GM23248 (cell line): ENCODE results near the gene ARL16. TPM values are rescaled to one million over a fixed set of nuclear protein-coding genes. Genes with fewer than 3 reads are reported as not detected.

Experiments
- DNase-seq: peaks from one replicate; pipeline ENCODE4 v3.0.0-alpha.2; 2015
- H2AFZ ChIP-seq: fragments of 200-600 bp; sonication (generic); 2 replicates; pipeline ENCODE4 v1.6.1; 2016; ENCODE audit warnings: antibody characterized with exemption
- H3F3A ChIP-seq: fragments of 200-600 bp; sonication (generic); 2 replicates; pipeline ENCODE4 v1.6.1; 2016; ENCODE audit warnings: mild to moderate bottlenecking, antibody characterized with exemption, mixed run types; ENCODE audit not compliant: insufficient read depth
- H3K27ac ChIP-seq: fragments of 200-600 bp; sonication (generic); 2 replicates; pipeline ENCODE4 v1.5.1; 2016; ENCODE audit warnings: mild to moderate bottlenecking
- H3K27me3 ChIP-seq: fragments of 200-600 bp; sonication (generic); replicated peaks from 2 replicates; pipeline ENCODE4 v1.6.1; 2016; ENCODE audit warnings: mild to moderate bottlenecking; ENCODE audit not compliant: insufficient read depth
- H3K36me3 ChIP-seq: fragments of 200-600 bp; sonication (generic); 2 replicates; pipeline ENCODE4 v1.6.1; 2016; ENCODE audit warnings: low read depth, mild to moderate bottlenecking
- H3K4me1 ChIP-seq: fragments of 200-600 bp; sonication (generic); 2 replicates; pipeline ENCODE4 v1.6.1; 2016; ENCODE audit warnings: mild to moderate bottlenecking; ENCODE audit not compliant: insufficient read depth
- H3K4me2 ChIP-seq: fragments of 200-600 bp; sonication (generic); one replicate; pipeline ENCODE4 v1.6.1; 2016; ENCODE audit warnings: mild to moderate bottlenecking; ENCODE audit not compliant: unreplicated experiment
- H3K4me3 ChIP-seq: fragments of 200-600 bp; sonication (generic); 2 replicates; pipeline ENCODE4 v1.5.1; 2016; ENCODE audit warnings: mild to moderate bottlenecking
- H3K79me2 ChIP-seq: fragments of 200-600 bp; sonication (generic); 2 replicates; pipeline ENCODE4 v1.6.1; 2016; ENCODE audit warnings: mild to moderate bottlenecking; ENCODE audit not compliant: insufficient read depth
- H3K9ac ChIP-seq: fragments of 200-600 bp; sonication (generic); 2 replicates; pipeline ENCODE4 v1.6.1; 2016; ENCODE audit warnings: mild to moderate bottlenecking
- H3K9me2 ChIP-seq: fragments of 200-600 bp; sonication (generic); 2 replicates; pipeline ENCODE4 v1.6.1; 2016; ENCODE audit warnings: mixed run types, mild to moderate bottlenecking, moderate library complexity; ENCODE audit not compliant: insufficient read depth
- H3K9me3 ChIP-seq: fragments of 200-600 bp; sonication (generic); one replicate; pipeline ENCODE4 v1.6.1; 2017; ENCODE audit warnings: low read depth
- H4K20me1 ChIP-seq: fragments of 200-600 bp; sonication (generic); 2 replicates; pipeline ENCODE4 v1.6.0; 2016; ENCODE audit not compliant: insufficient read depth
- EZH2 ChIP-seq: fragments of 200-600 bp; sonication (generic); IDR thresholded peaks from 2 replicates; pipeline ENCODE4 v1.6.1; 2018; ENCODE audit warnings: antibody characterized with exemption, mild to moderate bottlenecking; ENCODE audit not compliant: insufficient read depth, poor library complexity, severe bottlenecking
- EZH2phosphoT487 ChIP-seq: fragments of 200-600 bp; sonication (generic); IDR thresholded peaks from 2 replicates; pipeline ENCODE4 v1.6.1; 2018; ENCODE audit warnings: antibody characterized with exemption, moderate library complexity, mild to moderate bottlenecking, low read depth; ENCODE audit not compliant: insufficient read depth
- WGBS, 2 experiments: methylation state at CpG; one replicate each; pipeline ENCODE4 v1.1.6; 2015 to 2017; ENCODE audit warnings: low lambda C conversion rate in 2 of 2, low coverage in 1 of 2; ENCODE audit errors: missing lambda C conversion rate in 2 of 2; 5-methylcytosine and 5-hydroxymethylcytosine counted together
- in situ Hi-C: fragments of 300-500 bp; cut with MboI; formaldehyde crosslinking; loops from 2 replicates; pipeline ENCODE4 v1.15.0; 2020
- polyA plus RNA-seq: library from polyadenylated mRNA; unstranded; fragments of >200 nt; fragmentation: Nextera tagmentation; extraction: Ambion mirVana; gene quantifications from 2 replicates; pipeline ENCODE4 v1.2.1, GENCODE V29; 2016
- total RNA-seq: library from RNA; depleted of rRNA; stranded (reverse); fragments of >200 nt; shearing (Covaris generic); gene quantifications from 2 replicates; pipeline ENCODE4 v1.2.3, GENCODE V29; 2014

The ARL16 gene
- total and polyA plus RNA-seq, 2 experiments from 2014 or later: 45.6 to 70.8 TPM

DNA sequence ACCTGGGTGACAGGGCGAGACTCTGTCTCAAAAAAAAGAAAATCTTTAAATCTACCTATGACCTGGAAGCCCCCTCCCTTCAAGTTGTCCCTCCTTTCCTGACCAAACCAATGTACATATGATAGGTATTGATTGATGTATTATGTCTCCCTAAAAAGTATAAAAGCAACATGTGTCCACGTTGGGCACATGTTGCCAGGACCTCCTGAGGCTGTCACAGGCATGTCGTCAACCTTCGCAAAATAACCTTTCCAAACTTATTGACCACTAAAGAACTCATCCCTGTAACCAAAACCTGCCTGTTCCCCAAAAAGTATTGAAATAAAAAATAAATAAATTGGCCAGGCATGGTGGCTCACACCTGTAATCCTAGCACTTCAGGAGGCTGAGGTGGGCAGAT is 21.6 kb downstream of the ARL16 start:
- 84 to 86% methylated on average over 4 of the region's 4 CpGs for WGBS, 2 experiments

DNA sequence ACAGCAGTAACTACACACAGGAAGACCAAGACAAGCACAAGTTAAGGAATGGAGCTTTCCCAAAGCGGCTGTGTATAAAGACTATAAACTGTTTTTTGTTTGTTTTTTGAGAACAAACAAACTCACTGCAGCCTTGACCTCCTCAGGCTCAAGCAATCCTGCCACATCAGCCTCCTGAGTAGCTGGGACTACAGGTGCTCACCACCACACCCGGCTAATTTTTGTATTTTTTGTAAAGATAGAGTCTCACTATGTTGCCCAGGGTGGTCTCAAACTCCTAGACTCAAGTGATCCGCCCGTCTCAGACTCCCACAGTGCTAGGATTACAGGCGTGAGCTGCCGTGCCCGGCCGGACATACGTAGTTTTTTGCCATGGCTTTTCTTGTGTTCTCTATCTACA is 23.2 kb downstream of the ARL16 start:
- H3K27me3 ChIP-seq: no peaks in the 10 kb centered on the region
- no peak overlapping the region for H3K27ac ChIP-seq
- no peak for DNase-seq
- H3K36me3 ChIP-seq: no peaks in the 10 kb centered on the region
- H3K9me3 ChIP-seq: no peaks in the 10 kb centered on the region
- 90 to 92% methylated on average over 9 of the region's 9 CpGs for WGBS, 2 experiments
- no peak overlapping the region for H3K4me3 ChIP-seq
- peaks cover 3% of the 10 kb centered on the region for H3K4me1 ChIP-seq
- H3K9ac ChIP-seq: no peak overlapping the region
- no peaks in the 10 kb centered on the region for H3K9me2 ChIP-seq
- TF ChIP-seq EZH2phosphoT487: no peak
- TF ChIP-seq EZH2: no peak
- no peak overlapping the region for H2AFZ ChIP-seq
- in situ Hi-C loops: no loop called here
- no peak overlapping the region for H3K4me2 ChIP-seq
- no peaks in the 10 kb centered on the region for H3F3A ChIP-seq
- peaks cover 9% of the 10 kb centered on the region for H3K79me2 ChIP-seq
- H4K20me1 ChIP-seq: no peaks in the 10 kb centered on the region

More for the DNA sequence above, 21.6 kb downstream of the ARL16 start:
- no peak for DNase-seq
- Histone ChIP-seq H3K9me3 (no peaks in the 10 kb centered on the region), H2AFZ (no peak overlapping the region), H3K79me2 (peaks cover 18% of the 10 kb centered on the region), H3K27ac (no peak overlapping the region), H4K20me1 (no peaks in the 10 kb centered on the region), H3K9ac (no peak overlapping the region), H3K4me2 (no peak overlapping the region), H3K4me1 (peaks cover 6% of the 10 kb centered on the region), H3K9me2 (no peaks in the 10 kb centered on the region), H3K36me3 (no peaks in the 10 kb centered on the region), H3F3A (no peaks in the 10 kb centered on the region), H3K4me3 (no peak overlapping the region), H3K27me3 (no peaks in the 10 kb centered on the region)
- in situ Hi-C loops: no loop called here
- no peak for TF ChIP-seq EZH2phosphoT487
- no peak for TF ChIP-seq EZH2

DNA sequence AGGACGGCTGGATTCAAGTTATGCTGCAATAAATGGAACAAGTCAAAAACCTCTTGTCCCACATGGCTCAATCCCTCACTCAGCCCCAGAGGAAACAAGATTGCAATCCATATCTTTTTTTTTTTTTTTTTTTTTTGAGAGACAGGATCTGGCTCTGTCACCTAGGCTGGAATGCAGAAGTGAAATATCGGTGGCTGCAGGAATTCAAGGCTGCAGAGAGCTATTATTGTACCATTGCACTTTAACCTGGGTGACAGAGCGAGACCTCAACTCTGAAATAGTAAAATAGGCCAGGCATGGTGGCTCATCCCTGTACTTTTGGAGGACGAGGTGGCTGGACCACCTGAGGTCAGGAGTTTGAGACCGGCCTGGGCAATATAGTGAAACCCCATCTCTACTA is 24.6 kb downstream of the ARL16 start:
- Histone ChIP-seq H3K27ac (no peak overlapping the region), H3K27me3 (no peaks in the 10 kb centered on the region), H3K79me2 (no peaks in the 10 kb centered on the region), H3K4me3 (no peak overlapping the region), H3K9ac (no peak overlapping the region), H3F3A (no peaks in the 10 kb centered on the region), H3K36me3 (no peaks in the 10 kb centered on the region), H3K4me1 (no peaks in the 10 kb centered on the region), H4K20me1 (no peaks in the 10 kb centered on the region), H3K9me3 (no peaks in the 10 kb centered on the region), H3K9me2 (no peaks in the 10 kb centered on the region), H2AFZ (no peak overlapping the region), H3K4me2 (no peak overlapping the region)
- DNase-seq: no peak
- TF ChIP-seq EZH2 (no peak), EZH2phosphoT487 (no peak)
- in situ Hi-C loops: loop anchor here (10.0 kb wide), 1 partner anchor 64 kb away; no protein-coding TSS in a partner anchor
- WGBS, 2 experiments: 92% methylated on average over 5 of the region's 5 CpGs

DNA sequence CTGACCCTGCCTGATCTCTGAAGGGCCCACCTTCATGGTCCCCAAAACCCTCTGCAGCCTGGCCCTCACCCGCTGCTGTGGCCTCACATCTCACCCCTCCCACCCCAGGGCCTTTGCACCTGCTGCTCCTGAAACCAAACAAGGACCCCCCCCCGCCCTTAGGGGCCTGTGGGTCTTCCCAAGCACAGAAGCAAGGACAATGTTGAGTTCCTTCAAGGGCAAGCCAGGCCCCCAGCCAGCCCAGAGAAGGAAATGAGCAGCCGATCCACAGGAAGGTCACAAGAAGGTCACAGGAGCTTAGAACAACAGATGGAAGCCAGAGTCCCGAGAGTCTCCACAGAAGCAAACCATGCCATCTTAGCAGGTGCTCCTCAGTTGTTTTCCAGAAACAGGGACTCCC is 26.8 kb downstream of the ARL16 start:
- Histone ChIP-seq H2AFZ (no peak overlapping the region), H3K79me2 (no peaks in the 10 kb centered on the region), H3K27ac (no peak overlapping the region), H4K20me1 (no peaks in the 10 kb centered on the region), H3K9ac (no peak overlapping the region), H3K4me3 (no peak overlapping the region), H3K9me2 (no peaks in the 10 kb centered on the region), H3K27me3 (no peaks in the 10 kb centered on the region), H3K9me3 (no peaks in the 10 kb centered on the region), H3K36me3 (no peaks in the 10 kb centered on the region), H3K4me2 (no peak overlapping the region), H3K4me1 (no peaks in the 10 kb centered on the region), H3F3A (no peaks in the 10 kb centered on the region)
- WGBS, 2 experiments: 55 to 63% methylated on average over 4 of the region's 4 CpGs
- DNase-seq: no peak
- TF ChIP-seq EZH2 (no peak), EZH2phosphoT487 (no peak)
- in situ Hi-C loops: loop anchor here (10.0 kb wide), 1 partner anchor 62 kb away; no protein-coding TSS in a partner anchor
